A172 (cell line): Measurements from ENCODE around the gene DPEP2NB. TPM values are rescaled to one million over a fixed set of nuclear protein-coding genes. Genes with fewer than 3 reads are reported as not detected.

Experiments
- DNase-seq: peaks from one replicate; pipeline ENCODE4 v3.0.0-alpha.2; 2015; ENCODE audit warnings: low spot score
- total RNA-seq: library from RNA; depleted of rRNA; stranded (reverse); fragments of >200 nt; shearing (Covaris generic); gene quantifications from 2 replicates; pipeline ENCODE4 v1.2.3, GENCODE V29; 2014; rRNA removed

DPEP2NB gene
- not detected in 2 replicates for total RNA-seq

GRCh38 chr16:68015681-68016080 is at the start of gene DPEP2NB:
Gene DPEP2NB (minus strand): TSS chr16:68015911. CDS start chr16:68015770, 141 bp downstream.
- DNase-seq: no peak

GRCh38 chr16:68064791-68065365 is 49.2 kb upstream of the DPEP2NB start:
- DNase-seq: peak; percentile 55

GRCh38 chr16:68062910-68063393 is 47.2 kb upstream of the DPEP2NB start:
- no peak for DNase-seq

GRCh38 chr16:68061396-68061795 is 45.7 kb upstream of the DPEP2NB start:
- no peak for DNase-seq

GRCh38 chr16:68059804-68060203 is 44.1 kb upstream of the DPEP2NB start:
- DNase-seq: no peak

- DNase-seq: no peak
These were observed 39.7 kb upstream of the DPEP2NB start for GRCh38 chr16:68055395-68055794.

GRCh38 chr16:68049449-68049848 is 33.7 kb upstream of the DPEP2NB start:
- DNase-seq: no peak

GRCh38 chr16:68047987-68048386 is 32.3 kb upstream of the DPEP2NB start:
- DNase-seq: no peak

GRCh38 chr16:68046106-68046505 is 30.4 kb upstream of the DPEP2NB start:
- DNase-seq: no peak

- no peak for DNase-seq
These were observed 26.1 kb upstream of the DPEP2NB start for GRCh38 chr16:68041783-68042182.

- peak; percentile 58 for DNase-seq
These were observed 25.0 kb upstream of the DPEP2NB start for GRCh38 chr16:68040506-68041288.

GRCh38 chr16:68037841-68038597 is 22.3 kb upstream of the DPEP2NB start:
- no peak for DNase-seq

GRCh38 chr16:68035227-68035626 is 19.5 kb upstream of the DPEP2NB start:
- DNase-seq: no peak

GRCh38 chr16:68033101-68033500 is 17.4 kb upstream of the DPEP2NB start:
- DNase-seq: no peak

- peak; percentile 39 for DNase-seq
These were observed 16.2 kb upstream of the DPEP2NB start for GRCh38 chr16:68031951-68032350.

GRCh38 chr16:68030108-68030507 is 14.4 kb upstream of the DPEP2NB start:
- DNase-seq: peak; percentile 38

- no peak for DNase-seq
These were observed 13.3 kb upstream of the DPEP2NB start for GRCh38 chr16:68028996-68029395.

GRCh38 chr16:68022728-68023537 is 7.2 kb upstream of the DPEP2NB start, which contains the start of the genes DDX28 and DUS2:
Gene DDX28 (minus strand): TSS chr16:68023232. CDS start chr16:68023202, 30 bp downstream.
Gene DUS2 (plus strand): TSS chr16:68023284. CDS start chr16:68038024, 14,740 bp downstream.
- peak; percentile 55 for DNase-seq

- DNase-seq: no peak
These were observed 6.6 kb upstream of the DPEP2NB start for GRCh38 chr16:68022278-68022727.

- no peak for DNase-seq
These were observed 5.8 kb upstream of the DPEP2NB start for GRCh38 chr16:68021490-68021889.

GRCh38 chr16:68019167-68019680 is 3.5 kb upstream of the DPEP2NB start:
- DNase-seq: no peak
